ENCODE measurements around the gene WWC2. TPM values are rescaled to one million over a fixed set of nuclear protein-coding genes. Genes with fewer than 3 reads are reported as not detected.

The WWC2 gene
- total and polyA plus RNA-seq, 2 donors (not counting 3 experiments of a cell fraction or from before 2014, with no cell fraction given): 12.9 to 52.2 TPM

GRCh38 chr4:183053681-183054080, 45.4 kb upstream of the WWC2 start:
- Histone ChIP-seq H3K9me3 (replicated peaks; ENCODE audit: control insufficient read depth, insufficient read depth, low read length) (no peaks in the 10 kb centered on the region), H3K9ac (replicated peaks; ENCODE audit: extremely low read depth, insufficient read depth, low read length) (no peak overlapping the region), H3K27me3 (ENCODE audit: control insufficient read depth in 2 of 2, insufficient read depth in 2 of 2, low read length in 2 of 2) (peaks cover 0 to 1% of the 10 kb centered on the region in 2 experiments), H3K79me2 (ENCODE audit: control insufficient read depth, insufficient read depth, low read length) (no peaks in the 10 kb centered on the region), H3K9me1 (replicated peaks; ENCODE audit: control insufficient read depth, extremely low read depth, insufficient read depth, low read length) (no peaks in the 10 kb centered on the region), H3K36me3 (ENCODE audit: control insufficient read depth in 2 of 2, extremely low read depth in 1 of 2, insufficient read depth in 2 of 2, low read length in 2 of 2) (no peaks in the 10 kb centered on the region), H3K4me3 (replicated peaks in 1 of 3; ENCODE audit: insufficient read depth in 1 of 3, low read depth in 1 of 3, low read length in 3 of 3) (no peak overlapping the region), H3K4me2 (ENCODE audit: insufficient read depth, low read length) (no peak overlapping the region), H3K27ac (ENCODE audit: insufficient read depth, low read depth, low read length) (no peak overlapping the region), H3K4me1 (ENCODE audit: control insufficient read depth, extremely low read depth, insufficient read depth, low read length) (no peaks in the 10 kb centered on the region), H4K20me1 (replicated peaks; ENCODE audit: control insufficient read depth, extremely low read depth, insufficient read depth, low read length) (no peaks in the 10 kb centered on the region), H2AFZ (ENCODE audit: low read depth, low read length) (no peak overlapping the region)
- DNase-seq (ENCODE audit: low read depth, low spot score): no peak
- intact Hi-C loops (cut with micrococcal nuclease): no loop called here
- dilution Hi-C loops (cut with MboI; ENCODE audit: extremely low pct_ligation_motif_present, low sequenced_read_pairs): no loop called here
- FAIRE-seq: no peak
- POLR2A ChIA-PET: no interaction called here
- no TSS peak for BruUV-seq (replicated peaks)
- TF ChIP-seq GATA2 (IDR thresholded peaks at IDR 0.05; ENCODE audit: insufficient read depth, insufficient read length, low read depth, low read length): no peak
- TF ChIP-seq FOS (IDR thresholded peaks at IDR 0.05; ENCODE audit: borderline replicate concordance, insufficient read depth, low read length): no peak
- TF ChIP-seq MYC (IDR thresholded peaks at IDR 0.05; ENCODE audit: low read depth, low read length): no peak
- no peak for TF ChIP-seq JUN (IDR thresholded peaks at IDR 0.05; ENCODE audit: borderline replicate concordance, insufficient read depth, insufficient read length, low read depth)
- TF ChIP-seq EZH2 (IDR thresholded peaks at IDR 0.05; ENCODE audit: borderline replicate concordance, low read depth, low read length, severe bottlenecking): no peak
- TF ChIP-seq POLR2A (IDR thresholded peaks at IDR 0.05; ENCODE audit: low read depth, low read length): no peak
- no peak for TF ChIP-seq POLR2AphosphoS5 (IDR thresholded peaks at IDR 0.05; ENCODE audit: insufficient read depth, low read depth, low read length)
- no peak for TF ChIP-seq CTCF (IDR thresholded peaks at IDR 0.05; ENCODE audit: extremely low read depth in 1 of 2, insufficient read depth in 1 of 2, low read depth in 1 of 2, low read length in 2 of 2)
- CTCF ChIA-PET: no interaction called here

Data from endothelial cell of umbilical vein (primary cell).